IPS-NIHi7 (cell line): ENCODE data around the gene OXGR1.

ENCODE experiments used
- DNase-seq: peaks from one replicate; pipeline ENCODE4 v3.0.0; 2012; ENCODE audit warnings: mixed read lengths; ENCODE audit errors: extremely low spot score

OXGR1 gene

DNA sequence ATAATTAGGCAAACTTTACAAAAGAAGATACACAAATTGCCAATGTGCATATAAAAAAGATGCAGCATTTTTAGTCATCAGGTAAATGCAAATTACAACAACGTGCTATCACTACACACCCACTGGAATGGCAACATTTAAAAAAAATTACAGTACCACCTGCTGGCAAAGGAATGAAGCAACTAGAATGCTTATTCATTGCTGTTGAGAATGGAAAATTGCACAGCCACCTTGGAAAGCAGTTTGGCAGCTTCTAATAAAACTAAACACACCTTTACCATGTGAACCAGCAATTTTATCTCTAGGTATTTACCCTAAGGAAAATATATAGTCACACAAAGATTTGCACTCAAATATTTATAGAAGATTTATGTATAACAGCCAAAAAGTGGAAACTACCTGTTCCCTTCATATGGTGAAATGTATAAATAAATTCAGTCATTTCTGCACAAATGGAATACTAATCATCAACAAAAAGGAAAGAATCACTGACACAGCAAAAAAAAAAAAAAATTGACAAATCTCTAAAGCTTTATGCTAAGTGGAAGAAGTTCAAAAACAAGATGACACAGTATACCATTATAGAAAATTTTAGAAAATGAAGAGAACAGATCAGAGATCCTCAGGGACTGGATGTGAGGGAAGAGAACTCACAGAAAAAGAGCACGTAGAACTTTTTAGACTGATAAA lies 30.3 kb downstream of the OXGR1 start:
- DNase-seq: no peak

DNA sequence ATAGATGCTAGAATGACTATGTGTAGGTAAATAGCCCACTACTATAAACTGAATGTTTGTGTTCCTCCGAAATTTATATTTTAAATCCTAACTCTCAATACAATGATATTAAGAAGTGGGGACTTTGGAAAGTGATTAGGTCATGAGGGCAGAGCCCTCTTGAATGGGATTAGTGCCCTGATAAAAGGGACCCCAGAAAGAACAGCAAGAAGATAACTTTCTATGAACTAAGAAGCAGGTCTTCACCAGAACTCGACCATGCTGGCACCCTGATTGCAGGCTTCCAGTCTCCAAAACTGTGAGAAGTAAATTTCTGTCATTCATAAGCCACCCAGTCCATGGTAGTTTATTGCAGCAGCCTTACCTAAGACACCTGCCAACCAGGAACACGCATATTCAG lies 33.9 kb downstream of the OXGR1 start:
- DNase-seq: no peak

DNA sequence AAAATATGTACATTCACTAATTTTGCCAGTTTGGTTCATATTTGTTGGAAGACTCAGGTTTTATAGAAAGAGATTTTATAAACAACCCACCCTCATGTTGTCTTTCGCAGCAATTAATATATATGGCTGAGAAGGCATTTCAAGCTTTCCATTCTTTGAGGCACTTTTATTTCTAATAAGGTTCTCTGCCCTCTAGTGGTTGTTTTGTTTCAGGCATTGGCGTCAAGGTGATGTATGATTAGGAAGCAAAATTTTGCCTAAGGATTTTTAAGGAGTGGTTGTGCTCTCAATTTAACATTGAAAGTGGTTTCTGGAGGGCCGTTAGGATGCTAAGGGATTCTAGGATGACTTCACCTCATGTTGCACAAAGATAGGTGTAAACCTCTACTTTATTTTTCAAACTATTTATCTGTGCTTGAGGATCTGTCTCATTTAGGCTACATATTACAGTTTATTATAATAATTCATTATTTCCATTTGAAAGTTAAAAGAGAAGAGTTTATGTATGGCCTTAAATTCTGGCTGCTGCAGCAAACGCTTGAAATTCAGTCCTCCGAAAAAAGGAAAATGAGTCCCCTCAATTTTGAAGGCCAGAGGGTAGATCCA lies 35.9 kb downstream of the OXGR1 start:
- peak; percentile 24 for DNase-seq

- no peak for DNase-seq
Observed at GRCh38 chr13:96952595-96952994, 41.7 kb downstream of the OXGR1 start.

DNA sequence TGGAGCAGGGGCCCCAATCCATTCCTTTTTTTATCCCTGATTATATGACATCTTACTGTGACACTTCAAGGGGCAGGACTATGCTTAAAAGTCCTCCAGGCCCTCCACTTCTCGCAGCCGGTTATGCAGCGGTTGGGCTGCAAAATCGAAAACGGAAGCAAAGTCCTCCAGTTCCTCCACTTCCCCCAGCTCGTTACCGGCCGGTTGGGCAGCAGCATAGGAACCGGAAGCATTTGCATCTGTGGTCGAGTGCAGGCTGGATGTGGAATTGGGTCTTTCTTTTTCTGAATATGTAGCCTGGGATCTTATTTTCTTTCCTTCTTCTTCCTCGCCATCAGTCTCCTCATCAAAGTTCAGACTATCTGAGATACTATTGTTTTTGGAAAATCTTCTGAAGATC lies 46.1 kb downstream of the OXGR1 start:
- DNase-seq: no peak

DNA sequence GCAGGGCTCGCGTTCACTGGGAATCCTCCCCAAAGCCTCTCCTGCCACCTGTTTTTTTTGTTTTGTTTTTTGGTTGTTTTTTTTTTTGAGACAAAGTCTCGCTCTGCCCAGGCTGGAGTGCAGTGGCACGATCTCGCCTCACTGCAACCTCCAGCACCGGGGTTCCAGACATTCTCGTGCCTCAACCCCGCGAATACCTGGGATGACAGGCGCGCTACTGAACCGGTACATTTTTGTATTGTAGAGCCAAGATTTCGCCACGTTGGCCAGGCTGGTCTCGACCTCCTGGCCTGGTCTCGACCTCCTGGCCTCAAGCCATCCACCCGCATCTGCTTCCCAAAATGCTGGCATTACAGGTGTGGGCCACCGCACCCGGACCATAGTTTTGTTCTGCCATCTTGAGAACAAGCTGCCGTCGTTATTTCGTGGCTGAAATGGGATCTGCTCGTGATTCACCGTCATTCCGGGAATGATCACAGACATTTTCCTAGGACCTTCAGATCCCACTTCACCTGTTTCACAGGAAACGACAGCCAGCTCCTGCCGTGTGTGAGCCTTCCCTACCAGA lies 46.8 kb downstream of the OXGR1 start:
- DNase-seq: no peak

DNA sequence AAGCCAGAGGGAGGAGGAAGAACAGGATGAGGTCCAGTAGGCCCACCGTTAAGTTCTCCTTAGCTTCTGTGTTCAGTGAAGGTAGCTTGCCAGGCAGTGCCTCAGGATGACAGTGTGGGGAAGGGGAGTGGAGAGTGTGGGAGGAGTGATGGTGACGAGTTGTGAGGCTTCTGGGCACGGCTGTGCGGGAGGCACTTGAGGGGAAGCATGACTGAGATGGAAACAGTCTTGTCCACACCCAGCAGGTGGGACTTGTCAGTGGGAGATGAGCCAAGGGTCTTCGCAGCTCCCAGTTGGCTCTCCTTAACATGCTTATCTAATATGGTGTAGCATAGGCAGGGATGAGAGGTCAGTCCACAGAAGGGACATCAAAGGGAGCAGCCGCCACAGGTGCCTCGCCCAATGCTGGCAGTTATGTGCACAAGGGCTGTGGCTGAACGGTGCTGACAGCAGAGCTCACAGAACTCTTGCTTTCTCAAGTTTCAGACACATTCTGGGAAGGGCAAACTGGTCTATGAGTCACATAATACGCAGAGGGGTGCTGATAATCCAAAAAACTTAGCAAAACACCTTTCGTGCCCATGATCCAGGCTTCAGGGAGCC lies 47.5 kb downstream of the OXGR1 start:
- no peak for DNase-seq

- no peak for DNase-seq
Observed at GRCh38 chr13:96940961-96941360, 53.3 kb downstream of the OXGR1 start.

DNA sequence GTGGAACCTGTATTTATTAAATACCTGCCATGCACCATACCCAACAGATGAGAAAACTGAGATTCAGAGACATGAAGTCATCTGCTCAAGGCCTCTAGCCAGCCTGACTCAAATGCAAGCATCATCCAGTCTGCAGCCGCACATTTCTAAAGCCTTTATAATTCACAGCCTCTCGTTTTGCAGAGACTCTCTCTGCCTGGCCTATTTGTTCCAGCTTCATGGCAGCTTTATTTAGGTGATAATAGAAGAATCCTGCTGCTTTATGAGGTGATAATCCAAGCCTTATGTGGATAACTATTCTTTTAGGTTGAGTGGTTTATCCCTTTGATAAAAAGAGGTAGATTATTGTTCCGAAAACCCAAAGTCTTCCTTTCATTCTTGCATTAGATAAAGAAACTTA lies 58.4 kb downstream of the OXGR1 start:
- no peak for DNase-seq
